ENCODE results near the gene WDR77. TPM values are rescaled to one million over a fixed set of nuclear protein-coding genes. Genes with fewer than 3 reads are reported as not detected.

The WDR77 gene
- total RNA-seq, 1 experiment from 2014 or later, result 64.5 TPM

DNA sequence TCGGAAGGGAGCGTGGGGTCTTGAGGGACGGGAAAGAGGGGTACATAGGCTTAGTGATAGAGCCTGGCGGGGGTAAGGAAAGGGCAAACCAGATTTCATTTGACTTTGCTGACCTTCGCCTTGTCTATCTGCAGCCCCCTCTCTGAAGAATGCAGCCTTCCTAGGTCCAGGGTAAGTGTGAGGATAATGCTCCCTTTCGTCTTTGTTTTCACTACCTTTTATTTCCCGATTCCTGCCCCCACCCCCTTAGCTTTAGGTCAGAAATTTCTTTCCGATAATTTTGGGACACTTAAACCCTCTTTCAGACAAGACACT, 604 bp upstream of the WDR77 start:
- ChIA-PET CTCF (interaction anchor here (0.8 to 1.3 kb wide), 4 partner anchors 50 to 288 kb away, joined by 3 to 14 read pairs (median 5); no protein-coding TSS in a partner anchor), POLR2A (interaction anchor here (1.0 kb wide), 1 partner anchor 171 kb away, joined by 3 read pairs; no protein-coding TSS in a partner anchor)
- ATAC-seq, result peak; percentile 43
- peaks cover 26% of the 10 kb centered on the region for H3K36me3 Mint-ChIP-seq
- TF ChIP-seq, protein P1, sequence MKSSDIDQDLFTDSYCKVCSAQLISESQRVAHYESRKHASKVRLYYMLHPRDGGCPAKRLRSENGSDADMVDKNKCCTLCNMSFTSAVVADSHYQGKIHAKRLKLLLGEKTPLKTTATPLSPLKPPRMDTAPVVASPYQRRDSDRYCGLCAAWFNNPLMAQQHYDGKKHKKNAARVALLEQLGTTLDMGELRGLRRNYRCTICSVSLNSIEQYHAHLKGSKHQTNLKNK (CRISPR knock-in tag; IDR thresholded peaks at IDR 0.05), result no peak
- no peak for TF ChIP-seq EMX1 (CRISPR knock-in tag; IDR thresholded peaks at IDR 0.05)
- TF ChIP-seq CREB1 (CRISPR knock-in tag; IDR thresholded peaks at IDR 0.05), result no peak
- TF ChIP-seq KAT7 (CRISPR knock-in tag; IDR thresholded peaks at IDR 0.05; ENCODE audit: borderline replicate concordance), result no peak
- TF ChIP-seq, protein P2, sequence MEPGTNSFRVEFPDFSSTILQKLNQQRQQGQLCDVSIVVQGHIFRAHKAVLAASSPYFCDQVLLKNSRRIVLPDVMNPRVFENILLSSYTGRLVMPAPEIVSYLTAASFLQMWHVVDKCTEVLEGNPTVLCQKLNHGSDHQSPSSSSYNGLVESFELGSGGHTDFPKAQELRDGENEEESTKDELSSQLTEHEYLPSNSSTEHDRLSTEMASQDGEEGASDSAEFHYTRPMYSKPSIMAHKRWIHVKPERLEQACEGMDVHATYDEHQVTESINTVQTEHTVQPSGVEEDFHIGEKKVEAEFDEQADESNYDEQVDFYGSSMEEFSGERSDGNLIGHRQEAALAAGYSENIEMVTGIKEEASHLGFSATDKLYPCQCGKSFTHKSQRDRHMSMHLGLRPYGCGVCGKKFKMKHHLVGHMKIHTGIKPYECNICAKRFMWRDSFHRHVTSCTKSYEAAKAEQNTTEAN (CRISPR knock-in tag; IDR thresholded peaks at IDR 0.05), result no peak
- no peak for TF ChIP-seq SP1 (CRISPR knock-in tag; conservative IDR thresholded peaks at IDR 0.05)
- TF ChIP-seq, protein P3, sequence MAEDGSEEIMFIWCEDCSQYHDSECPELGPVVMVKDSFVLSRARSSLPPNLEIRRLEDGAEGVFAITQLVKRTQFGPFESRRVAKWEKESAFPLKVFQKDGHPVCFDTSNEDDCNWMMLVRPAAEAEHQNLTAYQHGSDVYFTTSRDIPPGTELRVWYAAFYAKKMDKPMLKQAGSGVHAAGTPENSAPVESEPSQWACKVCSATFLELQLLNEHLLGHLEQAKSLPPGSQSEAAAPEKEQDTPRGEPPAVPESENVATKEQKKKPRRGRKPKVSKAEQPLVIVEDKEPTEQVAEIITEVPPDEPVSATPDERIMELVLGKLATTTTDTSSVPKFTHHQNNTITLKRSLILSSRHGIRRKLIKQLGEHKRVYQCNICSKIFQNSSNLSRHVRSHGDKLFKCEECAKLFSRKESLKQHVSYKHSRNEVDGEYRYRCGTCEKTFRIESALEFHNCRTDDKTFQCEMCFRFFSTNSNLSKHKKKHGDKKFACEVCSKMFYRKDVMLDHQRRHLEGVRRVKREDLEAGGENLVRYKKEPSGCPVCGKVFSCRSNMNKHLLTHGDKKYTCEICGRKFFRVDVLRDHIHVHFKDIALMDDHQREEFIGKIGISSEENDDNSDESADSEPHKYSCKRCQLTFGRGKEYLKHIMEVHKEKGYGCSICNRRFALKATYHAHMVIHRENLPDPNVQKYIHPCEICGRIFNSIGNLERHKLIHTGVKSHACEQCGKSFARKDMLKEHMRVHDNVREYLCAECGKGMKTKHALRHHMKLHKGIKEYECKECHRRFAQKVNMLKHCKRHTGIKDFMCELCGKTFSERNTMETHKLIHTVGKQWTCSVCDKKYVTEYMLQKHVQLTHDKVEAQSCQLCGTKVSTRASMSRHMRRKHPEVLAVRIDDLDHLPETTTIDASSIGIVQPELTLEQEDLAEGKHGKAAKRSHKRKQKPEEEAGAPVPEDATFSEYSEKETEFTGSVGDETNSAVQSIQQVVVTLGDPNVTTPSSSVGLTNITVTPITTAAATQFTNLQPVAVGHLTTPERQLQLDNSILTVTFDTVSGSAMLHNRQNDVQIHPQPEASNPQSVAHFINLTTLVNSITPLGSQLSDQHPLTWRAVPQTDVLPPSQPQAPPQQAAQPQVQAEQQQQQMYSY (CRISPR knock-in tag; IDR thresholded peaks at IDR 0.05), result no peak
- TF ChIP-seq, protein P4, sequence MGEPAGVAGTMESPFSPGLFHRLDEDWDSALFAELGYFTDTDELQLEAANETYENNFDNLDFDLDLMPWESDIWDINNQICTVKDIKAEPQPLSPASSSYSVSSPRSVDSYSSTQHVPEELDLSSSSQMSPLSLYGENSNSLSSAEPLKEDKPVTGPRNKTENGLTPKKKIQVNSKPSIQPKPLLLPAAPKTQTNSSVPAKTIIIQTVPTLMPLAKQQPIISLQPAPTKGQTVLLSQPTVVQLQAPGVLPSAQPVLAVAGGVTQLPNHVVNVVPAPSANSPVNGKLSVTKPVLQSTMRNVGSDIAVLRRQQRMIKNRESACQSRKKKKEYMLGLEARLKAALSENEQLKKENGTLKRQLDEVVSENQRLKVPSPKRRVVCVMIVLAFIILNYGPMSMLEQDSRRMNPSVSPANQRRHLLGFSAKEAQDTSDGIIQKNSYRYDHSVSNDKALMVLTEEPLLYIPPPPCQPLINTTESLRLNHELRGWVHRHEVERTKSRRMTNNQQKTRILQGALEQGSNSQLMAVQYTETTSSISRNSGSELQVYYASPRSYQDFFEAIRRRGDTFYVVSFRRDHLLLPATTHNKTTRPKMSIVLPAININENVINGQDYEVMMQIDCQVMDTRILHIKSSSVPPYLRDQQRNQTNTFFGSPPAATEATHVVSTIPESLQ (CRISPR knock-in tag; IDR thresholded peaks at IDR 0.05), result no peak
- TF ChIP-seq SMAD3 (CRISPR knock-in tag; IDR thresholded peaks at IDR 0.05; ENCODE audit: borderline replicate concordance), result no peak
- TF ChIP-seq GABPB1 (CRISPR knock-in tag; IDR thresholded peaks at IDR 0.05), result no peak
- no peak for TF ChIP-seq JAZF1 (CRISPR knock-in tag; IDR thresholded peaks at IDR 0.05)
- no peak for TF ChIP-seq ZNF423 (CRISPR knock-in tag; IDR thresholded peaks at IDR 0.05)
- TF ChIP-seq, protein P5, sequence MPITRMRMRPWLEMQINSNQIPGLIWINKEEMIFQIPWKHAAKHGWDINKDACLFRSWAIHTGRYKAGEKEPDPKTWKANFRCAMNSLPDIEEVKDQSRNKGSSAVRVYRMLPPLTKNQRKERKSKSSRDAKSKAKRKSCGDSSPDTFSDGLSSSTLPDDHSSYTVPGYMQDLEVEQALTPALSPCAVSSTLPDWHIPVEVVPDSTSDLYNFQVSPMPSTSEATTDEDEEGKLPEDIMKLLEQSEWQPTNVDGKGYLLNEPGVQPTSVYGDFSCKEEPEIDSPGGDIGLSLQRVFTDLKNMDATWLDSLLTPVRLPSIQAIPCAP (CRISPR knock-in tag; IDR thresholded peaks at IDR 0.05), result no peak
- no peak for TF ChIP-seq HMGA2 (CRISPR knock-in tag; IDR thresholded peaks at IDR 0.05)
- TF ChIP-seq, protein P6, sequence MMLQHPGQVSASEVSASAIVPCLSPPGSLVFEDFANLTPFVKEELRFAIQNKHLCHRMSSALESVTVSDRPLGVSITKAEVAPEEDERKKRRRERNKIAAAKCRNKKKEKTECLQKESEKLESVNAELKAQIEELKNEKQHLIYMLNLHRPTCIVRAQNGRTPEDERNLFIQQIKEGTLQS (CRISPR knock-in tag; conservative IDR thresholded peaks at IDR 0.05), result no peak
- TF ChIP-seq FOXJ3 (CRISPR knock-in tag; IDR thresholded peaks at IDR 0.05; ENCODE audit: borderline replicate concordance), result no peak
- H3K4me1 Mint-ChIP-seq, result peaks cover 31% of the 10 kb centered on the region
- H3K9me3 Mint-ChIP-seq, result no peaks in the 10 kb centered on the region
- H3K4me3 Mint-ChIP-seq, result peak overlapping the region; percentile 100
- H3K27ac Mint-ChIP-seq, result peak overlapping the region; percentile 99
- no peaks in the 10 kb centered on the region for H3K27me3 Mint-ChIP-seq (ENCODE audit: low read depth)
- DNase-seq (ENCODE audit: low spot score), result no peak

DNA sequence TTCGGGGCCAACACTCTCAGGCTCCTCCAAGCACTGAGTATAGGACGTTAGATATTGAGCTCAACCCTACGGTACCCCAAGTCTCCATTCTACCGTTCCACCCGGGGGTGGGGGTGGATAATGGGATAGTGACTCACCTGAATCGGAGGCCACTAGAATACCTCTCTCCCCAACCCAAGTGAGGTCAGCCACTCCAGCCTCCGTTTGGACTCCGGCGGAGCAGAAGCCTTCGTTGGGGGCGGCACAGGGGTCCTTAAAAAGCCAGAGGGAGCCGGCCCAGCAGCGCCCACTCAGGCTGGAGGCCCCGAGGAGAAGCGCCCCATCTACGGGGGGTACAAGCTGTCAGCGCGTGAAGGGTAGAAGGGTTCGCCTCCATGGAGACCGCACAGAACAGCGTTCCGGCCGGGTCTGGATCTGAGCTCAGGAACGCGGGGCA, 556 bp downstream of the WDR77 start:
- Mint-ChIP-seq H3K27ac (peak overlapping the region; percentile 7; the same call in 1 of the 2 replicates), H3K4me3 (peak overlapping the region; percentile 100), H3K4me1 (peaks cover 31% of the 10 kb centered on the region), H3K36me3 (peaks cover 36% of the 10 kb centered on the region), H3K27me3 (ENCODE audit: low read depth) (no peaks in the 10 kb centered on the region), H3K9me3 (no peaks in the 10 kb centered on the region)
- ChIA-PET POLR2A (interaction anchor here (0.7 to 1.0 kb wide), 4 partner anchors 12 to 558 kb away, joined by 3 to 8 read pairs (median 4); no protein-coding TSS in a partner anchor), CTCF (interaction anchor here (0.7 to 1.5 kb wide), 6 partner anchors 32 to 226 kb away, joined by 3 to 14 read pairs (median 5); no protein-coding TSS in a partner anchor)
- ATAC-seq, result no peak
- DNase-seq (ENCODE audit: low spot score), result no peak
- no peak for TF ChIP-seq NR2C2 (CRISPR knock-in tag; IDR thresholded peaks at IDR 0.05)
- TF ChIP-seq SMAD4 (CRISPR knock-in tag; IDR thresholded peaks at IDR 0.05), result no peak
- TF ChIP-seq ZNF396 (CRISPR knock-in tag; IDR thresholded peaks at IDR 0.05; ENCODE audit: borderline replicate concordance), result no peak
- TF ChIP-seq, protein P7, sequence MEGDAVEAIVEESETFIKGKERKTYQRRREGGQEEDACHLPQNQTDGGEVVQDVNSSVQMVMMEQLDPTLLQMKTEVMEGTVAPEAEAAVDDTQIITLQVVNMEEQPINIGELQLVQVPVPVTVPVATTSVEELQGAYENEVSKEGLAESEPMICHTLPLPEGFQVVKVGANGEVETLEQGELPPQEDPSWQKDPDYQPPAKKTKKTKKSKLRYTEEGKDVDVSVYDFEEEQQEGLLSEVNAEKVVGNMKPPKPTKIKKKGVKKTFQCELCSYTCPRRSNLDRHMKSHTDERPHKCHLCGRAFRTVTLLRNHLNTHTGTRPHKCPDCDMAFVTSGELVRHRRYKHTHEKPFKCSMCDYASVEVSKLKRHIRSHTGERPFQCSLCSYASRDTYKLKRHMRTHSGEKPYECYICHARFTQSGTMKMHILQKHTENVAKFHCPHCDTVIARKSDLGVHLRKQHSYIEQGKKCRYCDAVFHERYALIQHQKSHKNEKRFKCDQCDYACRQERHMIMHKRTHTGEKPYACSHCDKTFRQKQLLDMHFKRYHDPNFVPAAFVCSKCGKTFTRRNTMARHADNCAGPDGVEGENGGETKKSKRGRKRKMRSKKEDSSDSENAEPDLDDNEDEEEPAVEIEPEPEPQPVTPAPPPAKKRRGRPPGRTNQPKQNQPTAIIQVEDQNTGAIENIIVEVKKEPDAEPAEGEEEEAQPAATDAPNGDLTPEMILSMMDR (IDR thresholded peaks at IDR 0.05), result no peak

All from WTC11 (cell line).